H1 (cell line): ENCODE data around the gene PIM1.

Experiments
- FOSL1 ChIP-seq: IDR thresholded peaks from 2 replicates; pipeline ENCODE4 v1.6.1; 2011; ENCODE audit warnings: mild to moderate bottlenecking, low read depth, low read length, moderate library complexity; ENCODE audit not compliant: insufficient read depth
- POLR2A ChIP-seq, 2 experiments: IDR thresholded peaks; 1 replicate in 1 of 2; 2 replicates in 1 of 2; pipeline ENCODE4 v1.6.1; 2011; ENCODE audit warnings: low read depth in 2 of 2, low read length in 2 of 2, mild to moderate bottlenecking in 2 of 2; ENCODE audit errors: control extremely low read depth in 1 of 2

DNA sequence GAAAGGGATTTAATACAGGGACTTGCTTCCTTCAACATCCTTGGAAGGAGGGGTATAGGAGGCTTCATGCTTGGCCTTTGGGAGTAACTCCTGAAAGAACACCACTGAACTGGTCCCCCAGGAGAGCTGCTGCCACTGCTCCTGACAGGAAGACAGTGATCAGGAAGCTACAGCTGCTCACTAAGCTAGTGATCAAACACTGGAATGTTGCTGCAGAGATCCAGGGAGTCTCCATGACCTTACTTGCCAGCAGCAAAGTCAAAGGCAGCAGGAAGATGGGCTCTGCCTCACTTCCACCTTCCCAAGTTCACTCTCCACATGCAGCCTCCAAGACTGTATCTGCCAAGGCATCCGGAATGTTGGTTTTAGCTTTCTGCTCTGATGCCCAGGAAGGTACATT, 31.8 kb downstream of the PIM1 start:
- TF ChIP-seq FOSL1 (no peak), POLR2A (IDR thresholded peaks at IDR 0.05; ENCODE audit: control extremely low read depth in 1 of 2, low read depth in 2 of 2, low read length in 2 of 2) (no peak)
